ENCODE results near the gene MMP17. TPM values are rescaled to one million over a fixed set of nuclear protein-coding genes. Genes with fewer than 3 reads are reported as not detected.

MMP17 gene
- total and polyA plus RNA-seq, 2 of the 4 experiments (the other 2 are of a cell fraction), result 1.4 to 11.8 TPM

- H4K5ac ChIP-seq (ENCODE audit: low read depth, low read length), result no peak overlapping the region
- DNase-seq, result no peak
- H2BK20ac ChIP-seq (ENCODE audit: low read depth, low read length), result no peak overlapping the region
- no peak overlapping the region for H3K14ac ChIP-seq (replicated peaks; ENCODE audit: low read depth, low read length)
- ATAC-seq (ENCODE audit: low read depth), result no peak
- ChIA-PET CTCF (no interaction called here), POLR2A (ENCODE audit: unreplicated experiment) (no interaction called here)
- BruUV-seq (replicated peaks), result no TSS peak
- in situ Hi-C loops (cut with MboI; ENCODE audit: low sequenced_read_pairs), result loop anchor here (25.0 kb wide), 1 partner anchor 735 kb away; no protein-coding TSS in a partner anchor
- no peak overlapping the region for H4K8ac ChIP-seq (ENCODE audit: low read depth in 2 of 2, low read length in 2 of 2)
- no peak overlapping the region for H3K4ac ChIP-seq (ENCODE audit: low read depth, low read length)
- H4K20me1 ChIP-seq (ENCODE audit: insufficient read depth, low read length), result no peaks in the 10 kb centered on the region; the same call in 1 of the 2 replicates
- no peak for TF ChIP-seq FOS (IDR thresholded peaks at IDR 0.05; ENCODE audit: low read depth, low read length)
- TF ChIP-seq BHLHE40 (IDR thresholded peaks at IDR 0.05; ENCODE audit: low read depth, low read length), result no peak
- no peak for TF ChIP-seq RAD21 (IDR thresholded peaks at IDR 0.05; ENCODE audit: low read length)
- no peak for TF ChIP-seq CHD1 (IDR thresholded peaks at IDR 0.05; ENCODE audit: low read depth, low read length)
- no peak for TF ChIP-seq NFE2L2 (IDR thresholded peaks at IDR 0.05; ENCODE audit: low read depth, low read length)
- TF ChIP-seq CTCF (conservative IDR thresholded peaks at IDR 0.05; ENCODE audit: low read depth, low read length), result no peak
- no peak for TF ChIP-seq CEBPB (IDR thresholded peaks at IDR 0.05; ENCODE audit: low read depth, low read length)
- TF ChIP-seq POLR2A (IDR thresholded peaks at IDR 0.05; ENCODE audit: low read depth, low read length), result no peak
- TF ChIP-seq ELK1 (IDR thresholded peaks at IDR 0.05; ENCODE audit: borderline replicate concordance, low read depth, low read length), result no peak
- TF ChIP-seq SMC3 (IDR thresholded peaks at IDR 0.05; ENCODE audit: low read depth, low read length), result no peak
- no peak for TF ChIP-seq RCOR1 (IDR thresholded peaks at IDR 0.05; ENCODE audit: insufficient replicate concordance, low read length)
- no peak for TF ChIP-seq RFX5 (IDR thresholded peaks at IDR 0.05; ENCODE audit: low read depth, low read length)
- TF ChIP-seq MXI1 (IDR thresholded peaks at IDR 0.05; ENCODE audit: borderline replicate concordance, low read depth, low read length), result no peak
- TF ChIP-seq USF2 (IDR thresholded peaks at IDR 0.05; ENCODE audit: low read depth, low read length), result no peak
- TF ChIP-seq MAZ (IDR thresholded peaks at IDR 0.05; ENCODE audit: borderline replicate concordance, low read depth, low read length), result no peak
- no peak overlapping the region for H3K9ac ChIP-seq (ENCODE audit: low read depth, low read length)
- no peak overlapping the region for H4K91ac ChIP-seq (ENCODE audit: insufficient read depth, low read depth, low read length)
- no peak overlapping the region for H3K4me2 ChIP-seq (ENCODE audit: low read depth, low read length)
- no peak overlapping the region for H3K27ac ChIP-seq (ENCODE audit: insufficient read depth, low read length)
- H3K56ac ChIP-seq (ENCODE audit: extremely low read depth, insufficient read depth, low read length), result no peak overlapping the region
- no peak overlapping the region for H2AK9ac ChIP-seq (replicated peaks; ENCODE audit: low read depth, low read length, poor library complexity)
- no peak overlapping the region for H2BK120ac ChIP-seq (ENCODE audit: low read depth, low read length)
- no peaks in the 10 kb centered on the region for H3K27me3 ChIP-seq (ENCODE audit: control insufficient read depth, insufficient read depth, low read length)
- no peaks in the 10 kb centered on the region for H3K79me1 ChIP-seq (ENCODE audit: low read depth in 1 of 2, low read length in 2 of 2)
- WGBS, 2 experiments (ENCODE audit: extremely low coverage in 2 of 2, insufficient read length in 1 of 2), result 90% methylated on average over 3 of the region's 10 CpGs; no CpG with 5 or more reads in 1 of the 2 experiments
- no peaks in the 10 kb centered on the region for H3K36me3 ChIP-seq (ENCODE audit: control insufficient read depth, insufficient read depth, low read length)
- no peak overlapping the region for H2BK15ac ChIP-seq (ENCODE audit: low read depth, low read length)
- no peaks in the 10 kb centered on the region for H3K9me1 ChIP-seq (ENCODE audit: insufficient read depth, low read length)
- H3K18ac ChIP-seq (ENCODE audit: low read depth, low read length), result no peak overlapping the region
- intact Hi-C loops (cut with micrococcal nuclease), result no loop called here
- H3K4me3 ChIP-seq (ENCODE audit: insufficient read depth, low read depth, low read length), result no peak overlapping the region
- dilution Hi-C loops (cut with HindIII; ENCODE audit: low sequenced_read_pairs, unreplicated experiment), result no loop called here
- no peak overlapping the region for H3K23ac ChIP-seq (ENCODE audit: low read depth, low read length)
- no peaks in the 10 kb centered on the region for H3K9me3 ChIP-seq (ENCODE audit: control insufficient read depth, insufficient read depth, low read length)
- no peak overlapping the region for H2BK5ac ChIP-seq (ENCODE audit: low read depth, low read length, poor library complexity, severe bottlenecking)
- peaks cover 3% of the 10 kb centered on the region for H3K4me1 ChIP-seq (ENCODE audit: control insufficient read depth, insufficient read depth, low read length)
- H2AFZ ChIP-seq (replicated peaks; ENCODE audit: low read length, poor library complexity), result no peak overlapping the region
- H2AK5ac ChIP-seq (ENCODE audit: low read depth, low read length), result no peak overlapping the region
Measured at GRCh38 chr12:131847456-131847855, 19.3 kb downstream of the MMP17 start.
